ENCODE results near the gene KRTAP16-1.

DNA sequence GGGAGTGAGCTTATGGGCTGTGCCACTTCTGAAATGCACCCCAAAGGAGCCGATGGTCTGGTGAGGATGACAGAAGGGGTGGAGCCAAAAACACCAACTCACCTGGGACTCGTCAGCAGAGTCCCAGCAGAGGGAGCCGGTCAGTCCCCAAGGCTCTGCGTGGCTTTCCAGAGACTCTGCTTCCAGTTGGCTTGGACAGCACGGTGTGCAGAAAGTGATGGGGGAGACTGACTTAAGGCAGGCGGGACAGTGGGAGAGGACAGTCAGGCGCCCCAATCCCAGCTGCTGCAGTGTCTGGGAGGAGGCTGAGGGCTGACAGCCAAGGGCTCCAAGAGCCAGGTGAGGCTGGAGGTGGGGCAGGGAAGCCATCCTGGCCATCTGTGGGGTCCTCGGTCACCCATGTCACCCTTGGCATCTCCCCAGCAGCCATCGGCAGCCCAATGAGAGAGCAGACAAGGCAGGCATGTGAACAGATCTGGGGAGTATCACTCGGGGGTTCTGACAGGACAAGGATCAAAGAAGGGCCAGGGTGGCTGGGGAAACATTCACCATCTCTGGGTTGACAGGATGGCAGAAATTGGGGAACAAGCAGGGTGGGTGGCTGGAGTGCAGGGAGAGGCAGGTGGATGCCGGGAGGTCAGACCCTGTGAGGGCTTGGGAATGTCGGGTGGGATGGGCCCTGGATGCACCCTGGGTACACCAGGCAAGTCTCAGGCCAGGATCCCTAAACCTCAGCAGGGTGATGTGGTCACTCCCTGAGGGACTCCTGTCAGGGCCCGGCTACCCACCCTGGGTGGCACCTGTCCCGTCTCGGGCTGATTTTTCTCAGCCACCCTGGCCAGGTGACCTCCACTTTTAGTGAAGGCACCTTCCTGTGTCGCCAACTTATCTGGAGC, 15.3 kb upstream of the KRTAP16-1 start:
- no peak for TF ChIP-seq CTCF (IDR thresholded peaks at IDR 0.05; ENCODE audit: insufficient read depth, low read length)
- no peak for TF ChIP-seq GABPA (IDR thresholded peaks at IDR 0.05; ENCODE audit: low read depth)
- no peak for TF ChIP-seq POLR2AphosphoS5 (IDR thresholded peaks at IDR 0.05; ENCODE audit: low read depth)
- no peak for TF ChIP-seq REST (IDR thresholded peaks at IDR 0.05; ENCODE audit: insufficient replicate concordance, low read depth)

Measured in HL-60 (cell line).